DOHH2 (cell line): ENCODE measurements around the gene TNMD.

Source experiments
- H3F3A ChIP-seq: fragments of 200-600 bp; sonication (generic), shearing (Covaris generic); 2 replicates; pipeline ENCODE4 v1.6.0; 2016; ENCODE audit warnings: antibody characterized with exemption, mild to moderate bottlenecking; ENCODE audit not compliant: control insufficient read depth, insufficient read depth
- H3K27ac ChIP-seq: fragments of 200-600 bp; sonication (generic); 2 replicates; pipeline ENCODE4 v1.5.1; 2014; ENCODE audit warnings: low read depth, mild to moderate bottlenecking, low read length, moderate library complexity
- H3K27me3 ChIP-seq: fragments of 200-600 bp; sonication (generic); 2 replicates; pipeline ENCODE4 v1.6.1; 2014; ENCODE audit warnings: mild to moderate bottlenecking, low read length, mixed read lengths; ENCODE audit not compliant: control insufficient read depth
- H3K36me3 ChIP-seq: fragments of 200-600 bp; sonication (generic); 2 replicates; pipeline ENCODE4 v1.6.1; 2014; ENCODE audit warnings: mild to moderate bottlenecking, low read length, moderate library complexity, mixed read lengths; ENCODE audit not compliant: control insufficient read depth
- H3K4me1 ChIP-seq: fragments of 200-600 bp; sonication (generic); 2 replicates; pipeline ENCODE4 v1.6.1; 2014; ENCODE audit warnings: mild to moderate bottlenecking, low read length, mixed read lengths; ENCODE audit not compliant: control insufficient read depth
- H3K4me2 ChIP-seq: fragments of 200-600 bp; sonication (generic); 2 replicates; pipeline ENCODE4 v1.6.0; 2014; ENCODE audit warnings: mild to moderate bottlenecking, low read length, moderate library complexity
- H3K4me3 ChIP-seq: fragments of 200-600 bp; sonication (generic); 2 replicates; pipeline ENCODE4 v1.5.1; 2014; ENCODE audit warnings: mild to moderate bottlenecking, low read length, mixed read lengths
- H3K79me2 ChIP-seq: fragments of 200-600 bp; sonication (generic); 2 replicates; pipeline ENCODE4 v1.6.1; 2014; ENCODE audit warnings: mild to moderate bottlenecking, low read length, mixed read lengths; ENCODE audit not compliant: control insufficient read depth
- H3K9me2 ChIP-seq: fragments of 200-600 bp; sonication (generic); replicated peaks from 2 replicates; pipeline ENCODE4 v1.6.1; 2014; ENCODE audit warnings: mild to moderate bottlenecking, low read length, mixed read lengths; ENCODE audit not compliant: control insufficient read depth
- H3K9me3 ChIP-seq: fragments of 200-600 bp; sonication (generic); 2 replicates; pipeline ENCODE4 v1.6.1; 2014; ENCODE audit warnings: antibody characterized with exemption, low read length, mixed read lengths; ENCODE audit not compliant: control insufficient read depth, insufficient read depth
- H4K20me1 ChIP-seq: fragments of 200-600 bp; sonication (generic); 2 replicates; pipeline ENCODE4 v1.6.0; 2014; ENCODE audit warnings: low read depth, mild to moderate bottlenecking, antibody characterized with exemption, low read length, moderate library complexity; ENCODE audit not compliant: control insufficient read depth, insufficient read depth
- EZH2phosphoT487 ChIP-seq: fragments of 200-600 bp; sonication (generic); IDR thresholded peaks from 2 replicates; pipeline ENCODE4 v1.6.1; 2017; ENCODE audit warnings: borderline replicate concordance, mild to moderate bottlenecking, antibody characterized with exemption, low read length, moderate library complexity, mixed read lengths
- TF ChIP-seq, protein P1 (sequence below): fragments of 200-600 bp; sonication (generic); IDR thresholded peaks from one replicate; pipeline ENCODE4 v1.5.1; 2014; ENCODE audit warnings: antibody characterized with exemption, mild to moderate bottlenecking, low read depth, low read length; ENCODE audit not compliant: poor library complexity, severe bottlenecking

TNMD gene

DNA sequence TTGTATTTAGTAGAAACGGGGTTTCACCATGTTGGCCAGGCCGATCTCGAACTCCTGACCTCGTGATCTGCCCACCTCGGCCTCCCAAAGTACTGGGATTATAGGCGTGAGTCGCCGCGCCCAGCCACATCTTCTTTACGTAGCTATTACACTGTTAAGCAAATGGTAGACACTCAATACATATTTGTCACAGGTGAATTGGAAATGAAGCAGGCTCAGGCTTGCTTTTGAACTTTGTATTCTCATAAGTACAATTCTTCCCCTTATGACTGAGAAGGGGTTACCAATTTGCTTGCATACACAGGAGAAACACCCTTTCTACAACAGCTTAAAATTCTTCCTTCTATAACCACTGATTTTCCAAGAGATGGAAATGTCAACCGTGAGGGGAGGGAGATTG lies 58.5 kb downstream of the TNMD start:
- no peak overlapping the region for H3K27ac ChIP-seq
- H3K4me3 ChIP-seq, result no peak overlapping the region
- no peaks in the 10 kb centered on the region for H3K36me3 ChIP-seq
- H3K4me1 ChIP-seq, result no peaks in the 10 kb centered on the region
- no peaks in the 10 kb centered on the region for H3K9me2 ChIP-seq
- no peak overlapping the region for H3K4me2 ChIP-seq
- TF ChIP-seq, protein P1, sequence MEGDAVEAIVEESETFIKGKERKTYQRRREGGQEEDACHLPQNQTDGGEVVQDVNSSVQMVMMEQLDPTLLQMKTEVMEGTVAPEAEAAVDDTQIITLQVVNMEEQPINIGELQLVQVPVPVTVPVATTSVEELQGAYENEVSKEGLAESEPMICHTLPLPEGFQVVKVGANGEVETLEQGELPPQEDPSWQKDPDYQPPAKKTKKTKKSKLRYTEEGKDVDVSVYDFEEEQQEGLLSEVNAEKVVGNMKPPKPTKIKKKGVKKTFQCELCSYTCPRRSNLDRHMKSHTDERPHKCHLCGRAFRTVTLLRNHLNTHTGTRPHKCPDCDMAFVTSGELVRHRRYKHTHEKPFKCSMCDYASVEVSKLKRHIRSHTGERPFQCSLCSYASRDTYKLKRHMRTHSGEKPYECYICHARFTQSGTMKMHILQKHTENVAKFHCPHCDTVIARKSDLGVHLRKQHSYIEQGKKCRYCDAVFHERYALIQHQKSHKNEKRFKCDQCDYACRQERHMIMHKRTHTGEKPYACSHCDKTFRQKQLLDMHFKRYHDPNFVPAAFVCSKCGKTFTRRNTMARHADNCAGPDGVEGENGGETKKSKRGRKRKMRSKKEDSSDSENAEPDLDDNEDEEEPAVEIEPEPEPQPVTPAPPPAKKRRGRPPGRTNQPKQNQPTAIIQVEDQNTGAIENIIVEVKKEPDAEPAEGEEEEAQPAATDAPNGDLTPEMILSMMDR, result no peak
- no peak for TF ChIP-seq EZH2phosphoT487
- no peaks in the 10 kb centered on the region for H3K9me3 ChIP-seq
- no peaks in the 10 kb centered on the region for H3K27me3 ChIP-seq
- H3F3A ChIP-seq, result no peaks in the 10 kb centered on the region
- no peaks in the 10 kb centered on the region for H3K79me2 ChIP-seq
- H4K20me1 ChIP-seq, result no peaks in the 10 kb centered on the region

DNA sequence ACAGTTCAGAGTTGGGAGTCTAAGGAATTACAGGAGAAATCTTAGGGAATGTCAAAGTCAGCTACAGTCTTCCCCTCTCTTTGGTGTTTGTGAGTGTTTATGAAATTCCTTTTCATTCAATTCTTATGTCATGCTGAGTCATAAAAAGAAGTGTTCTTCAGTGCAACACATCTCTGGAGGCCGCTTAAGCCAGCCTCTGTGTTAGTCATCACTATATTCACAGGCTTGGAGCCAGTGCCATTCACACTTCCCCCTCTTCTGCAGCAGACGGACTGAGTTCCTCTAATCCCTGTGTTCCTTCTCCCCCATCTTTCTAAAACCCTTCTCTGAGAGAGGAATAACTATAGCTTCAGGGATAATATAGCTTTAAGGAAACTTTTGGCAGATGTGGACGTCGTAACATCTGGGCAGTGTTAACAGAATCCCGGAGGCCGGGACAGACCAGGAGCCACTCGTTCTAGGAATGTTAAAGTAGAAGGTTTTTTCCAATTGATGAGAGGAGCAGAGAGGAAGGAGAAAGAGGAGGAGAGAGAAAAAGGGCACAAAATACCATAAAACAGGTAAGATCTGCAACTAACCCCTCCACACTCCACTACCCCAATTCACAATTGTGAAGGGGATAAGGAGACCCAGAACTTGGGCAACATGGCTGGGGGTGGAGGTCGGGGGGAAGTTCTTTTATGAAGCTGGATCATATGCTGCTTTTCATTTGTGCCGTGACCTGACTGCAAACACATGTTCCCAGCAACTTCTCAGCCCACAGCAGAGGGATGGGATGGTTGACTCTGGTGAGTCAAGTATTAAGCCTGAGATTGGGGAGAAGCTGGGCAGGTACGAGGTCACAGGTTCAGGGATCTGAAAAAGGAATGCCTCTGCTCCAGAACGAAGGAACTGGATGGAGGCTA lies 59.5 kb downstream of the TNMD start, which contains the start of gene SRPX2:
Gene SRPX2 (plus strand): TSS at position 244 of the 905 bp plus-strand sequence. CDS start 2,124 bp downstream, outside the sequence.
- Histone ChIP-seq H3K4me3 (no peak within 1 kb of the TSS), H3K79me2 (no peaks in the 10 kb centered on the region), H3K4me1 (no peaks in the 10 kb centered on the region), H4K20me1 (no peaks in the 10 kb centered on the region), H3K27me3 (no peaks in the 10 kb centered on the region), H3K36me3 (no peaks in the 10 kb centered on the region), H3F3A (no peaks in the 10 kb centered on the region), H3K9me3 (no peaks in the 10 kb centered on the region), H3K27ac (no peak within 1 kb of the TSS), H3K4me2 (no peak within 1 kb of the TSS), H3K9me2 (no peaks in the 10 kb centered on the region)
- TF ChIP-seq, protein P1, result no peak
- TF ChIP-seq EZH2phosphoT487, result no peak

DNA sequence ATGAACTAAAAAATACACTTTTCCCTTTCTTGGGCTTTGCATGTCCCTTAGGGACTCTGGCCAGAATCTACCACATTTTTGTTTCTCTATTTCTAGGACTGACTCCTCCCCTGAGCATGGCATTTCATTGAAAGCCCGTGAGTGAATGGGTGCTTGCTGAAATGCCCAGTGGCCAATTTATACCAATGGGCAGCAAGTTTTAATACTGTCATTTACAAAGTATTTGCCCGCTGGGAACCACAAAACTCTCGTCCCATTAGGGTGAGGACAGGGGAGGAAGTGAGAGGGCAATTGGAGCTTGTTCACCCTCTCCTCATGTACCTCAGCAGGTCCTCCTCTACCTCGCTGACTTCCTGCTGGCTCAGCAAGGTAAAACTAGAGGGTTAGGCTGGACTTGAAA lies 60.4 kb downstream of the TNMD start:
- Histone ChIP-seq H3K4me3 (no peak overlapping the region), H3K9me3 (no peaks in the 10 kb centered on the region), H3F3A (no peaks in the 10 kb centered on the region), H3K27ac (no peak overlapping the region), H3K4me2 (no peak overlapping the region), H3K9me2 (no peaks in the 10 kb centered on the region), H3K36me3 (no peaks in the 10 kb centered on the region), H4K20me1 (no peaks in the 10 kb centered on the region), H3K4me1 (no peaks in the 10 kb centered on the region), H3K79me2 (no peaks in the 10 kb centered on the region), H3K27me3 (no peaks in the 10 kb centered on the region)
- no peak for TF ChIP-seq EZH2phosphoT487
- TF ChIP-seq, protein P1, result no peak
